GM10266 (cell line): Measurements from ENCODE around the gene GRM7.

Source experiments
- DNase-seq: peaks from one replicate; pipeline ENCODE4 v3.0.0; 2012; ENCODE audit errors: extremely low spot score
- TF ChIP-seq, protein P1 (sequence below): IDR thresholded peaks from 2 replicates; pipeline ENCODE4 v1.5.1; 2012; ENCODE audit warnings: mild to moderate bottlenecking, low read depth; ENCODE audit not compliant: control insufficient read depth, insufficient read depth; ENCODE audit errors: missing control alignments

GRM7 gene

GRCh38 chr3:7487763-7488162 lies 626.8 kb downstream of the GRM7 start:
- TF ChIP-seq, protein P1, sequence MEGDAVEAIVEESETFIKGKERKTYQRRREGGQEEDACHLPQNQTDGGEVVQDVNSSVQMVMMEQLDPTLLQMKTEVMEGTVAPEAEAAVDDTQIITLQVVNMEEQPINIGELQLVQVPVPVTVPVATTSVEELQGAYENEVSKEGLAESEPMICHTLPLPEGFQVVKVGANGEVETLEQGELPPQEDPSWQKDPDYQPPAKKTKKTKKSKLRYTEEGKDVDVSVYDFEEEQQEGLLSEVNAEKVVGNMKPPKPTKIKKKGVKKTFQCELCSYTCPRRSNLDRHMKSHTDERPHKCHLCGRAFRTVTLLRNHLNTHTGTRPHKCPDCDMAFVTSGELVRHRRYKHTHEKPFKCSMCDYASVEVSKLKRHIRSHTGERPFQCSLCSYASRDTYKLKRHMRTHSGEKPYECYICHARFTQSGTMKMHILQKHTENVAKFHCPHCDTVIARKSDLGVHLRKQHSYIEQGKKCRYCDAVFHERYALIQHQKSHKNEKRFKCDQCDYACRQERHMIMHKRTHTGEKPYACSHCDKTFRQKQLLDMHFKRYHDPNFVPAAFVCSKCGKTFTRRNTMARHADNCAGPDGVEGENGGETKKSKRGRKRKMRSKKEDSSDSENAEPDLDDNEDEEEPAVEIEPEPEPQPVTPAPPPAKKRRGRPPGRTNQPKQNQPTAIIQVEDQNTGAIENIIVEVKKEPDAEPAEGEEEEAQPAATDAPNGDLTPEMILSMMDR = no peak
- DNase-seq = no peak

DNA sequence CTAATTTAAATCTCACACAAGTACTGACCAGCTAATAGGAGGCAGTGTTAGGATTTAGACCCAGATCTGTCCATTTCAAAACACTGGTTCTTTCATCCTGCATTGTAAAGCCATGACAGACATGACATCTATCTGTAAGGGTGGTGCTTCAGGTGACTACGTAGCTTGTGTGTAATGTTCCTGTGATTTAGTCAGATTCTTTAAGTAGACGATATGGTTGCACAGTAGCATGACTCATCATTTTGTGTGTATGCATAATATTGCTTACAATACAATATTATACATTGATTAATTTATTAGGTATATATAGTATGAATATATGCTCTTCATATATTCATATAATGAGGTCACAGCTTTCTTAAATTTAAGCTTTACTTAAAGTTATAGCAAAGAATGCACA lies 628.5 kb downstream of the GRM7 start:
- no peak for DNase-seq
- TF ChIP-seq, protein P1 = no peak

GRCh38 chr3:7498715-7499114 lies 637.8 kb downstream of the GRM7 start:
- TF ChIP-seq, protein P1 = no peak
- no peak for DNase-seq

GRCh38 chr3:7503431-7503830 lies 642.5 kb downstream of the GRM7 start:
- no peak for DNase-seq
- TF ChIP-seq, protein P1 = no peak

DNA sequence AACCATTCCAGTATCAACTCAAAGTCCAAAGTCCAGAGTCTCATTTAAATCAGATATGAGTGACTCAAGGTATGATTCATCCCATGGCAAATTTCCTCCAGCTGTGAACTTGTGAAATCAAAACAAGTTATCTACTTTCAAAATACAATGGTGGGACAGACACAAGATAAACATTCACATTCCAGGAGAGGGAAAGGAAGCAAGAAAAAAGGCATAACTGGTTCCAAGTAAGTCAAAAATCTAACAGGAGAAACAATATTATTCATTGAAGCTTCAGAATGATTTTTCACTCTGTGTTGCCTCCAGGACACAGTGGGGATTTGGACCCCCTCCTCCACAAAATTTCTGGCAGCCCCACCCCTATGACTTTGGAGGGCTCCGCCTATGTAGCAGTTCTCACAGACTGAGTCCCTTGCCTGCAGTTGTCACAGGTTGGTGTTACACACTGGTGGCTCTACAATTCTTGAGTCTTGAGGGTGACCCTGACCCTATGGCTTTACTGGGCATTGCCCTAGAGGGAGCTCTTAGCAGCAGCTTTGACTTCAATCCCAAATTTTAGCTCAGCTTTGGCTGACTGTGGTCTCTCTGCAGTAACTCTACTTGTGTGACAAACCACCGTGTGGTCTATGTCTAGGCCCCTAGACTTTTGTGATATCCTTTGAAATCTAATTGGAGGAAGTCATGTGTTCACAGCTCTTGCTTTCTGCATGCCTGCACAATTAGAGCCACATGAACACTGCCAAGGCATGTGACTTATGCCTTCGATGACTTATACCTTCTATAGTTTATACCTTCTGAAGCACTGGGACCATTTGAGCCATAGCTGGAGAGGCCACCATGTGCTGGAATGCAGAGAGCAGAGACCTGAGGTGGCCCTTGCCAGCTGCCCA lies 644.2 kb downstream of the GRM7 start:
- TF ChIP-seq, protein P1 = no peak
- no peak for DNase-seq

GRCh38 chr3:7506606-7507180 lies 645.8 kb downstream of the GRM7 start:
- DNase-seq = no peak
- TF ChIP-seq, protein P1 = no peak

DNA sequence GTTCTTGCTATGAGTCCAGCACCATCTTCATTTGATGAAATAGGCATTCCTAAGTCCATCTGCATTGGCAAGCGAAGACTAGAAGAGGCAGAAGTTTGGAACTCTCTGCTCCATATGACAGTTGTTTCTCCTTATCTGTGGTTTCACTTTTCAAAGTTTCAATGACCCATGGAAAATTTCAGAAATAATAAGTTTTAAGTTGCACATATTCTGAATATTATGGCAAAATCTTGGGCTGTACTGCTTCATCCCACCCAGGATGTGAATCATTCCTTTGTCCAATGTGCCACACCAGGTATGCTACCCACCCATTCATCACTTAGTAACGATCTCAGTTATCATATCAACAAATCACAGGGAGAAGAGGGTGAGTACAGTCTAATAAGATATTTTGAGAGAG lies 647.9 kb downstream of the GRM7 start:
- TF ChIP-seq, protein P1 = no peak
- DNase-seq = no peak
